ENCODE data around the gene RARRES2. TPM values are rescaled to one million over a fixed set of nuclear protein-coding genes. Genes with fewer than 3 reads are reported as not detected.
A peak's percentile ranks its signal among the peaks of the same experiment; 100 is the strongest.

RARRES2 gene
- total RNA-seq (ENCODE audit: unreplicated experiment): 4.9 TPM
- long read RNA-seq, partial matches to known transcripts: 0 of 1 reads
- long read RNA-seq, other reads (novel, unspliced or antisense): 0 of 1 reads

DNA sequence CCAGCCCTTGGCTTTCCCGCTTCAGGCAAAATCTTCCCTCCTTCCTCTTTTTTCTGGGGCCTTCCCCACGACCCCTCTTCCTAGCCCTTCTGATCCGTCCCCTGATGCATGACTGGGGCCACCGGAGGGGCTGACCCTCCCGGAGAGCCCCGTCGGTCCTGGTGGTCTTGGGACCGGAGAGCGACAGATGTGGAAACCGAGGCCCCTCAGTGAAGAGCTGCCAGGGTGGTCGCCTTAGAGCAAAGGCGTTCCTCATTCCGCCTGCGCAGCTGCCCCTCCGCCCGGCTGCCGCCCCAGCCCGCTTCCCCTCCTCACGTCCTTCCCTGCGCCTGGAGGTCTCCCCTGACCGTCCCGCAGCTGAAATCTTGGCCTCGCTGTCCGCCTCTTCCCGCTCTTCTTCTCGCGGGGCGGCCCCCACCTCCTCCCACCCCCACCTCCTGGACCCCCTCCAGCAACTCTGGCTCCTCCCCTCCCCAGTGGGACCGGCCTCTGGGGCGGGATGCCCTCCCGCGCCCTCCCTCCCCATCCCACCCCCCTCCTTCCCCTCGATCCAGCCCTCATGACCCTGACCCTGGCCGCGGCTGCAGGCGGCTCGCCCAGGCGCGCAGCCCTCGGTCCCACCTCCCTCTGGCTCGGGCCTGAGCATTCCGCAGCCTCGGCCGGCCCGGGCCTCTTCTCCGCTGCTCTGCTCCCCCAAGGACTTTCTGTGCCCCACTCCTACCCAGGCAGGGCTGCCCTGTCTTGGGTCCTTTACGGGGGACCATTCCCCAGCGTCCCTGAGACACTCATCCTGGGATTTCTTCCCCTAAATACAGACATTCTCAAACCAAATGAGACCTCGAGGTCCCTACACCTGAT lies at the start of gene RARRES2:
RARRES2 (minus strand) TSS at position 367 of the 858 bp plus-strand sequence. CDS start 1,020 bp downstream, outside the sequence.
- H3K36me3 Mint-ChIP-seq (ENCODE audit: low read depth, unreplicated experiment): peaks cover 15% of the 10 kb centered on the region
- peak within 1 kb of the TSS; percentile 80 for H3K4me3 Mint-ChIP-seq (ENCODE audit: unreplicated experiment)
- peaks cover 9% of the 10 kb centered on the region for H3K4me1 Mint-ChIP-seq (ENCODE audit: unreplicated experiment)
- TF ChIP-seq CTCF (IDR thresholded peaks at IDR 0.05; ENCODE audit: unreplicated experiment): no peak
- no peak within 1 kb of the TSS for H3K27ac Mint-ChIP-seq (ENCODE audit: unreplicated experiment)
- peaks cover 5% of the 10 kb centered on the region for H3K9me3 Mint-ChIP-seq (ENCODE audit: unreplicated experiment)
- H3K27me3 Mint-ChIP-seq (ENCODE audit: unreplicated experiment): peaks cover 11% of the 10 kb centered on the region
- no peak for DNase-seq (ENCODE audit: low spot score)

DNA sequence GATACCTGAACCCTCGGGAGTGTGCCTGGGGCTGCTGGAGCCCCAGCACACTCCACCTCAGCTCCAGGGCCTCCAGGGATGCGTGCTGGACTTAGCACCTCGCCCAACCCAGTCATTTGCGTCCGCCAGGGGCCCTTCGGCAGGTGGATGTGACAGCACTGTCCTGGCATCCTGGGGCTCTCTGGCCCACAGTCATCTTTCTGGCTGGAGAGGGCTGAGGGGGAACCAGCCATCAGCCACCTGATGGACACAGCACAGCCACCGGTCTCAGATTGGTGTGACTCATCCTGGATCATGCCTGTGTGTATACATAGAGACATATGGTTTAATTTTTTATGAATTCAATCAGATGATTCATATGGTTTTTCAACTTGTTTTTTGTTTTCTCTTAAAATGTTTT lies 48.8 kb upstream of the RARRES2 start:
- no peak for DNase-seq (ENCODE audit: low spot score)
- Mint-ChIP-seq H3K4me3 (ENCODE audit: unreplicated experiment) (no peak overlapping the region), H3K4me1 (ENCODE audit: unreplicated experiment) (no peaks in the 10 kb centered on the region), H3K27me3 (ENCODE audit: unreplicated experiment) (peaks cover 6% of the 10 kb centered on the region), H3K36me3 (ENCODE audit: low read depth, unreplicated experiment) (no peaks in the 10 kb centered on the region), H3K9me3 (ENCODE audit: unreplicated experiment) (no peaks in the 10 kb centered on the region), H3K27ac (ENCODE audit: unreplicated experiment) (no peak overlapping the region)
- TF ChIP-seq CTCF (IDR thresholded peaks at IDR 0.05; ENCODE audit: unreplicated experiment): no peak

DNA sequence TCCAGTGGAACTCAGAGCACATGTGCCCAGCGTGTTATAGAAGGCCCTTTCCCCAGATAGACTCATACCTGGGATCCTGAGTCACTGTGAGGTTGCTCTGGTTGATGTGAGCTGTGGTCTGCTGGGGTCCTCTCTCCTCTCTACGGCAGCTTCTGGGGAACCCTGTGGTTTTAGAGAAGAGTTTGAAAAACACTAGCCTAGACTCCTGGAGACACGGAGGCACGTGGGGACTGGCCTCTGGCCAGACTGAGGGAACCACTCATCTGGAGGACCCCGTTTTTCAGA lies 48.0 kb upstream of the RARRES2 start:
- Mint-ChIP-seq H3K36me3 (ENCODE audit: low read depth, unreplicated experiment) (no peaks in the 10 kb centered on the region), H3K4me1 (ENCODE audit: unreplicated experiment) (no peaks in the 10 kb centered on the region), H3K27me3 (ENCODE audit: unreplicated experiment) (peaks cover 8% of the 10 kb centered on the region), H3K27ac (ENCODE audit: unreplicated experiment) (no peak overlapping the region), H3K9me3 (ENCODE audit: unreplicated experiment) (no peaks in the 10 kb centered on the region), H3K4me3 (ENCODE audit: unreplicated experiment) (no peak overlapping the region)
- no peak for TF ChIP-seq CTCF (IDR thresholded peaks at IDR 0.05; ENCODE audit: unreplicated experiment)
- DNase-seq (ENCODE audit: low spot score): no peak

- H3K36me3 Mint-ChIP-seq (ENCODE audit: low read depth, unreplicated experiment): no peaks in the 10 kb centered on the region
- H3K4me1 Mint-ChIP-seq (ENCODE audit: unreplicated experiment): no peaks in the 10 kb centered on the region
- H3K27ac Mint-ChIP-seq (ENCODE audit: unreplicated experiment): no peak overlapping the region
- no peaks in the 10 kb centered on the region for H3K9me3 Mint-ChIP-seq (ENCODE audit: unreplicated experiment)
- H3K27me3 Mint-ChIP-seq (ENCODE audit: unreplicated experiment): peaks cover 8% of the 10 kb centered on the region
- no peak for DNase-seq (ENCODE audit: low spot score)
- no peak overlapping the region for H3K4me3 Mint-ChIP-seq (ENCODE audit: unreplicated experiment)
- TF ChIP-seq CTCF (IDR thresholded peaks at IDR 0.05; ENCODE audit: unreplicated experiment): no peak
Measured at GRCh38 chr7:150388709-150389531, 47.5 kb upstream of the RARRES2 start.
